T-helper 1 cell treated with Interleukin-12 subunit alpha and Interleukin-12 subunit beta and Interleukin-4 antibody, amounts not matched to agents 30 ng/mL and 1 ng/mL, for 36 hours (primary cell): ENCODE data around the gene CSRNP2. TPM values are rescaled to one million over a fixed set of nuclear protein-coding genes. Genes with fewer than 3 reads are reported as not detected.

Source experiments
- total RNA-seq: library from RNA; stranded (reverse); gene quantifications from 2 replicates; pipeline ENCODE4 v1.2.3, GENCODE V29; 2022

CSRNP2 gene
- total RNA-seq, 1 donor from 2014 or later, result 21.8 TPM

Other genes with a start within 250 kb of the CSRNP2 start
- gene TMPRSS12, start 240.7 kb downstream of the CSRNP2 start, total RNA-seq, result not detected in 2 replicates
- gene HIGD1C, start 131.1 kb downstream of the CSRNP2 start, total RNA-seq, result not detected in 2 replicates
- gene SLC11A2, start 57.2 kb downstream of the CSRNP2 start, total RNA-seq, result 51.8 and 52.1 TPM in 2 replicates
- gene LETMD1, start 35.3 kb downstream of the CSRNP2 start, total RNA-seq, result 69.4 and 78.5 TPM in 2 replicates
- 40.2 and 45.1 TPM in 2 replicates for gene TFCP2, start 89.5 kb upstream of the CSRNP2 start, total RNA-seq
- 5.7 and 7.2 TPM in 2 replicates for gene POU6F1, start 134.5 kb upstream of the CSRNP2 start, total RNA-seq
- gene DAZAP2, start 155.2 kb upstream of the CSRNP2 start, total RNA-seq, result 241 and 251 TPM in 2 replicates
- gene SMAGP, start 186.8 kb upstream of the CSRNP2 start, total RNA-seq, result 0.98 and 2.4 TPM in 2 replicates
- gene BIN2, start 240.6 kb upstream of the CSRNP2 start, total RNA-seq, result 181 and 187 TPM in 2 replicates